Astrocyte of the cerebellum (primary cell): ENCODE data around the gene GIMAP6.
"Not testable (repeated sequence)": the region's sequence is repeated elsewhere in the genome, so short reads cannot be mapped to it uniquely, and the experiment has no call there.

Experiments
- DNase-seq: peaks from one replicate; pipeline ENCODE4 v3.0.0-alpha.2; 2011; ENCODE audit warnings: low read depth
- H3K4me3 ChIP-seq: 2 replicates; pipeline ENCODE4 v1.5.1; 2011; ENCODE audit warnings: mild to moderate bottlenecking, low read depth, low read length, moderate library complexity
- in situ Hi-C: cut with HindIII; loops from 2 replicates; pipeline ENCODE4 v1.10.0; 2017; ENCODE audit warnings: low sequenced_read_pairs
- TF ChIP-seq, protein P1 (sequence below): IDR thresholded peaks from 2 replicates; pipeline ENCODE4 v1.5.1; 2012; ENCODE audit warnings: low read length, low read depth, moderate library complexity, mild to moderate bottlenecking; ENCODE audit errors: missing control alignments

Gene GIMAP6

DNA sequence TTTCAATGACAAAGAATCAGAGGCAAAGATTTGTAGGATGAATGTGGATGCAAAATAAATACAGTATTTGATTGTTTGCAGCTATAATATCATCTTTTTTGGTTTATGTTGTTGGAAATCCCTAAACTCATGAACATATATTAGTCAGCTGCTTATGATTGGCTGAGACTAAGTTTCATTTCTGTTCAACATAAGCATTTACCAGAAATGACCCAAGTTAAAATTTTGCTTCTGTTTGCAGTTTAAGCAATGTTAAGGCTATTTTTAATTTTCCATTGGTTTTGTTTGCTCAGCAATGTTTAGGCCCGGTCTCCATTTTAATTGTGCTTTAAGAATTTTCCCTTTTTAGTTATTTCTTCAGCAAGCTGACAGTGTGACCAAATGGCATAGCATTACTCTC, 22.0 kb downstream of the GIMAP6 start:
- in situ Hi-C loops: no loop called here
- TF ChIP-seq, protein P1, sequence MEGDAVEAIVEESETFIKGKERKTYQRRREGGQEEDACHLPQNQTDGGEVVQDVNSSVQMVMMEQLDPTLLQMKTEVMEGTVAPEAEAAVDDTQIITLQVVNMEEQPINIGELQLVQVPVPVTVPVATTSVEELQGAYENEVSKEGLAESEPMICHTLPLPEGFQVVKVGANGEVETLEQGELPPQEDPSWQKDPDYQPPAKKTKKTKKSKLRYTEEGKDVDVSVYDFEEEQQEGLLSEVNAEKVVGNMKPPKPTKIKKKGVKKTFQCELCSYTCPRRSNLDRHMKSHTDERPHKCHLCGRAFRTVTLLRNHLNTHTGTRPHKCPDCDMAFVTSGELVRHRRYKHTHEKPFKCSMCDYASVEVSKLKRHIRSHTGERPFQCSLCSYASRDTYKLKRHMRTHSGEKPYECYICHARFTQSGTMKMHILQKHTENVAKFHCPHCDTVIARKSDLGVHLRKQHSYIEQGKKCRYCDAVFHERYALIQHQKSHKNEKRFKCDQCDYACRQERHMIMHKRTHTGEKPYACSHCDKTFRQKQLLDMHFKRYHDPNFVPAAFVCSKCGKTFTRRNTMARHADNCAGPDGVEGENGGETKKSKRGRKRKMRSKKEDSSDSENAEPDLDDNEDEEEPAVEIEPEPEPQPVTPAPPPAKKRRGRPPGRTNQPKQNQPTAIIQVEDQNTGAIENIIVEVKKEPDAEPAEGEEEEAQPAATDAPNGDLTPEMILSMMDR: no peak
- no peak overlapping the region for H3K4me3 ChIP-seq
- no peak for DNase-seq

DNA sequence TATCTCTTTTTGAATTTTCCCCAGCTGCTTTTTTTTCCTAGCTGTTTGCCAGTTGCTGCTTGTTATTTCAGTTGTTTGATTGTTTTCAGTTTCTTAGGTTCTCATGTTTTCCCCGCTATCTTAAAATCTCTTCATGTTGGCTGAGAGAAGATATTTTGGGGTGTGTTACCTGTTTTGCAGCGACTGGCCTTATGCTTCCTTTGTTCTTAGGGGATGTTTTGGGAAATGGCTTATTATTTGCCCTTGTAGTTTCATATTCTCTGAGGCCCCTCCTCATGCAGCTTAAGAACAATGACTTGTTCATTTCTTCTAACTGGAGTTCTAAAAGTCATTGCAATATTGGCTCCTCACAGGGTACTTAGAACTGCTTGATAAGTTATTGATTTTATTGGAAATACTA, 28.6 kb downstream of the GIMAP6 start:
- in situ Hi-C loops, DNase-seq: not testable (repeated sequence)

DNA sequence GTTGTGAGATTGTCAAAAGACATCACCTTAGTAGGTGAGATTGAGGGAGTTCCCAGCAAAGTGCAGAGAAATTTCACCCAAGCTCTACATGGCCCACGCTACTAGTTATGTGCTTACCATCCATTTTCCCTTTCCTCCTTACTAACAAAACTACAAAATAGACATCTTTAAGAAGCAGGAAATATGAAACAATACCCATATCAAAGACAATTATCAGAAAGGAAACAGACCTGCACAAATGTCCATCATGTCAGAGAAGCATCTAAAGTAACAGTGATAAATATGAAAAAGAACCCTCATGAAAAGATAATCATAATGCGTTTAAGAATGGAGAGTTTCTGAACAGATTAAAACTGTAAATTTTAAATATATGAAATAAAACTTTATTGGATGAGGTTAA, 36.8 kb downstream of the GIMAP6 start:
- DNase-seq: no peak
- TF ChIP-seq, protein P1: no peak
- no peak overlapping the region for H3K4me3 ChIP-seq
- in situ Hi-C loops: no loop called here

More for the DNA sequence above, 28.6 kb downstream of the GIMAP6 start:
- H3K4me3 ChIP-seq: not testable (repeated sequence)

DNA sequence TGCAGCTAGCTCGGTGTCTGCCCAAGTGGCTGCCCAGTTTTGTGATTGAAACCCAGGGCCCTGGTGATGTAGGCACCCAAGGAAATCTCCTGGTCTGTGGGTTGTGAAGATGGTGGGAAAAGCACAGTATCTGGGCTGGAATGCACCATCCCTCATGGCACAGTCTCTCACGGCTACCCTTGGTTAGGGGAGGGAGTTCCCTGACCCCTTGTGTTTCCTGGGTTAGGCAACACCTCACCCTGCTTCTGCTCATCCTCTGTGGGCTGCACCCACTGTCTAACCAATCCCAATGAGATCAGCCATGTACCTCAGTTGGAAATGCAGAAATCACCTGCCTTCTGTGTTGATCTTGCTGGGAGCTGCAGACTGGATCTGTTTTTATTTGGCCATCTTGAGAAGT, 37.4 kb downstream of the GIMAP6 start:
- TF ChIP-seq, protein P1: no peak
- H3K4me3 ChIP-seq: no peak overlapping the region
- DNase-seq: no peak
- in situ Hi-C loops: no loop called here

DNA sequence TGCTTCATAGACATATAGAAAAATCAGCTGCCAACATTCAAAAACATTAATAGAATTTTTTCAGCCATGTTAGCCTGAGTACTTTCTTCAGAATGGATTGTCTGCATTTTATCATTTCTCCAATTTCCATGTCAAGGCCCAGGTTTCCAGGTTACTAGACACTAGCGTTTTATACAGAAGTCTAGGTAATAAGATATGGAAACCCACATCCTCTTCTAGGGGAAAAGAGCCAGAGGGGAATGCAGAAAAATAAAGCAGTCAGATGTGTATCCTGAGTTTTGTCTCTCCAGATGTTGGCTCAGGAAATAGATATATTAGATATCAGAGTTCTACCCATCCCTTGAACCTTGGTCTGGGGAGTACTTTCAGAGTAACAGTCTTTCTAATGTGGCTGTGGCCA, 44.6 kb downstream of the GIMAP6 start:
- H3K4me3 ChIP-seq: no peak overlapping the region
- TF ChIP-seq, protein P1: no peak
- in situ Hi-C loops: no loop called here

DNA sequence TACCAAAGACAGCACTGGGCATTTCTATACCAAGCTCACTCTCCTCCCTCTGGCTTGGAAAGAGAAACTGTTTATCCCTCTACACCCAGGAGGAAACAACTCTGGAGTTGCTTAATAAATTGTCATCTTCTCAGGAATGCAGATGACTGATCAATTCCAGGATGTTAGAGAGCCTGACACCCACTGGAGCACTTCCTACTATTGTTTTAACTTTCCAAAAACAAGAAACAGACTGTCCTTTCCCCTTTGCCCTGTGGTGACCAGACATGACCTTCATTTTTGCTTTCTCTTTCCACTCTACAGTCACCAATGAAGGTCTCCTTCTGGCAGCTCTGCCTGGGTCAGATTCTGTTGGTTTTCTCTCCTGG, 45.4 kb downstream of the GIMAP6 start:
- TF ChIP-seq, protein P1: no peak
- in situ Hi-C loops: no loop called here
- no peak for DNase-seq
- no peak overlapping the region for H3K4me3 ChIP-seq

More for the DNA sequence above, 44.6 kb downstream of the GIMAP6 start:
- no peak for DNase-seq

DNA sequence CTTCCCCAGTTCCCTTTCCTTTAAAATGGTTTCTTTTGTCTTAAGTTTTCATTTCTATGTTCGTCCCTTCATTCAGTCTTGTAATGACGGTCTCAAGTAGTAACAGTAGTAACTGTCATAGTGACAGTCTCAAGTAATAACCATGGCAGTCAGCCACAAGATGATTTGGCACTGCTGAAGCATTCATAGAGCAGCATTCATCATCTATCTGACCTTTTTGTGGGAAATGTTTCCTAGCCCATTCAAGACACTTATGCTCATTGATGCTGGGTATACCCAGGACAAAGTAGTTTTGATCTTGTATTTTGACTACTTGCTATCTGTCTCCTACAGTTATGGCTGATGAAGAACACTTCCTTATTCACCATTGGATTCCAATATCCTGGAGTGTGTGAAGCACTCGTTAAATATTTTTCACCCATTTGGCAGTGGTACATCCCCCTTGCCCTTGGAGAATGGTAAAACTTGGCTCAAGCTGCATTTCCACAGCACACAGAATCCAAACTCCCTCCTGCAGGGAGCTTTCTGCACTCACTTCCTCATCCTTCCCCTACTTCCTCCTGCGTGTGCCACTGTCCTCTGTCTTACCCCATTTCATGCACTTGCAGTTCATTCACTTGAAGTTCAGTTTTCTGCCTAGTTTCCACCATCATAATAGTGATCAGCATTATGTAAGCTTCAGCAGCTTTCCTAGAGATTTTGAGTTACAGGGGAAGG, 46.0 kb downstream of the GIMAP6 start:
- no peak overlapping the region for H3K4me3 ChIP-seq
- no peak for DNase-seq
- in situ Hi-C loops: no loop called here
- TF ChIP-seq, protein P1: no peak
